A549 (cell line): Measurements from ENCODE around the gene CD81. TPM values are rescaled to one million over a fixed set of nuclear protein-coding genes. Genes with fewer than 3 reads are reported as not detected.

Source experiments
- ATAC-seq, 2 experiments: fragments of 200-7000 bp in 1 of 2; fragments of >200 bp in 1 of 2; cut with Nextera tagmentation in 1 of 2; cut with Tn5 transposase in 1 of 2; 3 replicates each; pipeline versions ENCODE4 v1.8.0 to v1.9.1; 2018 to 2020; ENCODE audit warnings: mild to moderate bottlenecking in 1 of 2, moderate library complexity in 1 of 2
- CTCF ChIA-PET: fragments of 300-600 bp; sonication (Branson Sonifier 250); formaldehyde crosslinking; extraction: SDS; loops from one replicate; lab custom pipeline; 2021; ENCODE audit warnings: antibody characterized with exemption, inconsistent platforms; lab: Yijun Ruan, JAX
- POLR2A ChIA-PET: fragments of 350-600 bp; formaldehyde crosslinking; extraction: SDS; loops from one replicate; lab custom pipeline; 2021; ENCODE audit warnings: antibody characterized with exemption, inconsistent platforms; lab: Yijun Ruan, JAX
- DNase-seq, 2 experiments: peaks; one replicate each; pipeline versions ENCODE4 v3.0.0 to v3.0.0-alpha.2; 2011 to 2016; ENCODE audit warnings: low read depth in 1 of 2, low spot score in 1 of 2
- FAIRE-seq: peaks from 2 replicates; lab custom pipeline; 2011; peaks lifted over from hg19 to GRCh38; lab: Jason Lieb, UNC
- H3K27ac ChIP-seq, 2 experiments: fragments of >200 bp; sonication (Bioruptor Twin); formaldehyde crosslinking; 3 replicates each; pipeline ENCODE4 v1.5.1; 2016 to 2017
- H3K4me1 ChIP-seq: fragments of >200 bp; sonication (Bioruptor Twin); formaldehyde crosslinking; 3 replicates; pipeline ENCODE4 v1.6.1; 2016
- H3K4me2 ChIP-seq: fragments of >200 bp; sonication (Bioruptor Twin); formaldehyde crosslinking; 3 replicates; pipeline ENCODE4 v1.6.1; 2016
- H3K4me3 ChIP-seq: fragments of >200 bp; sonication (Bioruptor Twin); formaldehyde crosslinking; 3 replicates; pipeline ENCODE4 v1.5.1; 2016
- H3K9me3 ChIP-seq: fragments of >200 bp; sonication (Bioruptor Twin); formaldehyde crosslinking; 3 replicates; pipeline ENCODE4 v1.6.1; 2016
- BHLHE40 ChIP-seq: IDR thresholded peaks from 2 replicates; pipeline ENCODE4 v1.6.1; 2012; ENCODE audit warnings: low read depth, low read length, inconsistent platforms
- CHD4 ChIP-seq: fragments of 200-600 bp; sonication (generic); IDR thresholded peaks from 2 replicates; pipeline ENCODE4 v1.6.1; 2016; ENCODE audit warnings: antibody characterized with exemption, mild to moderate bottlenecking, borderline replicate concordance
- CTCF ChIP-seq: fragments of >200 bp; sonication (Bioruptor Twin); formaldehyde crosslinking; IDR thresholded peaks from 3 replicates; pipeline ENCODE4 v1.5.1; 2016
- FOSL2 ChIP-seq, 2 experiments: fragments of 450-650 bp in 1 of 2; fragments of >200 bp in 1 of 2; sonication (Bioruptor Twin) in 1 of 2; formaldehyde crosslinking; IDR thresholded peaks; 2 replicates each; pipeline versions ENCODE4 v1.5.0 to v1.6.1; 2016 to 2020; ENCODE audit warnings: mild to moderate bottlenecking in 1 of 2, moderate library complexity in 1 of 2
- HDAC2 ChIP-seq: fragments of 200-600 bp; sonication (generic); IDR thresholded peaks from 2 replicates; pipeline ENCODE4 v1.6.1; 2016
- HOXB13 ChIP-seq: fragments of 250-450 bp; sonication (Bioruptor Pico); IDR thresholded peaks from 2 replicates; pipeline ENCODE4 v1.5.0; 2020; ENCODE audit warnings: low read depth, mild to moderate bottlenecking, moderate library complexity
- MAX ChIP-seq: IDR thresholded peaks from 2 replicates; pipeline ENCODE4 v1.6.1; 2012
- RAD21 ChIP-seq, 2 experiments: fragments of >200 bp in 1 of 2; sonication (Bioruptor Twin) in 1 of 2; formaldehyde crosslinking in 1 of 2; IDR thresholded peaks in 1 of 2; conservative IDR thresholded peaks in 1 of 2; 2 replicates in 1 of 2; 3 replicates in 1 of 2; pipeline ENCODE4 v1.6.1; 2012 to 2018; ENCODE audit warnings: inconsistent platforms in 1 of 2
- SMC3 ChIP-seq: fragments of >200 bp; sonication (Bioruptor Twin); formaldehyde crosslinking; IDR thresholded peaks from 3 replicates; pipeline ENCODE4 v1.6.1; 2018; ENCODE audit warnings: inconsistent platforms
- TFCP2L1 ChIP-seq: fragments of 250-450 bp; sonication (Bioruptor Pico); IDR thresholded peaks from 2 replicates; pipeline ENCODE4 v1.5.0; 2021; ENCODE audit warnings: mild to moderate bottlenecking
- USF2 ChIP-seq: fragments of 450-650 bp; IDR thresholded peaks from 2 replicates; pipeline ENCODE4 v1.6.1; 2014; ENCODE audit warnings: antibody characterized with exemption
- ZSCAN20 ChIP-seq: fragments of 250-450 bp; sonication (Bioruptor Pico); IDR thresholded peaks from 2 replicates; pipeline ENCODE4 v1.8.0; 2022; ENCODE audit warnings: mild to moderate bottlenecking, moderate library complexity
- WGBS: methylation state at CpG from one replicate; pipeline ENCODE4 v1.1.6; 2017; ENCODE audit errors: missing lambda C conversion rate; 5-methylcytosine and 5-hydroxymethylcytosine counted together
- polyA plus RNA-seq, 4 experiments: library from polyadenylated mRNA; depleted of rRNA in 3 of 4; stranded (reverse); fragments of >200 nt; fragmentation: RNase III in 1 of 4; extraction: RNeasy Plus Mini Kit Qiagen cat#74134 plus additional on column Dnase treatment in 1 of 4; gene quantifications; 2 replicates in 3 of 4; 3 replicates in 1 of 4; pipeline ENCODE4 v1.2.3, GENCODE V29; 2011 to 2017

The CD81 gene
- polyA plus RNA-seq, 2 of the 4 experiments (the other 2 are of a cell fraction), result 125 to 247 TPM

- peak overlapping the region in 1 of 2 experiments; percentile 62; a peak in 3 of 6 replicates for H3K27ac ChIP-seq
- TF ChIP-seq CHD4, result no peak
- peak; percentile 84 for TF ChIP-seq SMC3
- TF ChIP-seq ZSCAN20 (CRISPR knock-in tag), result no peak
- TF ChIP-seq RAD21 (conservative IDR thresholded peaks at IDR 0.05 in 1 of 2, IDR thresholded peaks at IDR 0.05 in 1 of 2), result peak; percentile 77 to 85
- TF ChIP-seq CTCF, result peak; percentile 84
- TF ChIP-seq, all 56 proteins: peak for 3
- ATAC-seq, result peak; percentile 58 to 83
- Histone ChIP-seq H3K4me2 (peak overlapping the region; percentile 52), H3K4me1 (no peaks in the 10 kb centered on the region), H3K9me3 (no peaks in the 10 kb centered on the region), H3K4me3 (no peak overlapping the region)
- peak; percentile 79 to 85 for DNase-seq
- ChIA-PET POLR2A (interaction anchor here (0.5 kb wide), 1 partner anchor 42 kb away, joined by 3 read pairs; no protein-coding TSS in a partner anchor), CTCF (interaction anchor here (0.7 to 31.0 kb wide), 59 partner anchors 12 to 676 kb away, joined by 3 to 903 read pairs (median 6); partner anchors contain the start of genes C11orf21, CD81, TH and TSPAN32)
- 30% methylated on average over 24 of the region's 36 CpGs for WGBS
- FAIRE-seq, result no peak
Observed at GRCh38 chr11:2419638-2420501, 42.8 kb downstream of the CD81 start.

- Histone ChIP-seq H3K27ac (peak overlapping the region in 1 of 2 experiments; percentile 62; a peak in 3 of 6 replicates), H3K4me1 (no peaks in the 10 kb centered on the region), H3K9me3 (no peaks in the 10 kb centered on the region), H3K4me3 (no peak overlapping the region), H3K4me2 (peak overlapping the region; percentile 45)
- WGBS, result 2% methylated on average over 14 of the region's 44 CpGs
- ChIA-PET CTCF (interaction anchor here (0.6 to 31.0 kb wide), 76 partner anchors 11 to 738 kb away, joined by 3 to 903 read pairs (median 4); partner anchors contain the start of genes C11orf21, CD81, TH and TSPAN32), POLR2A (no interaction called here)
- DNase-seq, result peak; percentile 69 to 91
- no peak for FAIRE-seq
- TF ChIP-seq HOXB13 (CRISPR knock-in tag) (no peak), USF2 (no peak), HDAC2 (no peak), BHLHE40 (no peak), FOSL2 (IDR thresholded peaks at IDR 0.05) (no peak), FOSL2 (CRISPR knock-in tag; IDR thresholded peaks at IDR 0.05) (no peak), MAX (no peak), SMC3 (peak; percentile 88), RAD21 (conservative IDR thresholded peaks at IDR 0.05 in 1 of 2, IDR thresholded peaks at IDR 0.05 in 1 of 2) (peak; percentile 92), TFCP2L1 (CRISPR knock-in tag) (no peak), CTCF (peak; percentile 84)
- TF ChIP-seq, all 56 proteins: peak for 3
- ATAC-seq, result peak; percentile 90 to 97
Observed at GRCh38 chr11:2420502-2421225, 43.6 kb downstream of the CD81 start.
